ENCODE data around the gene CRISP1.
"Not testable (repeated sequence)": the region's sequence is repeated elsewhere in the genome, so short reads cannot be mapped to it uniquely, and the experiment has no call there.

The CRISP1 gene, protein sequence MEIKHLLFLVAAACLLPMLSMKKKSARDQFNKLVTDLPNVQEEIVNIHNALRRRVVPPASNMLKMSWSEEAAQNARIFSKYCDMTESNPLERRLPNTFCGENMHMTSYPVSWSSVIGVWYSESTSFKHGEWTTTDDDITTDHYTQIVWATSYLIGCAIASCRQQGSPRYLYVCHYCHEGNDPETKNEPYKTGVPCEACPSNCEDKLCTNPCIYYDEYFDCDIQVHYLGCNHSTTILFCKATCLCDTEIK

DNA sequence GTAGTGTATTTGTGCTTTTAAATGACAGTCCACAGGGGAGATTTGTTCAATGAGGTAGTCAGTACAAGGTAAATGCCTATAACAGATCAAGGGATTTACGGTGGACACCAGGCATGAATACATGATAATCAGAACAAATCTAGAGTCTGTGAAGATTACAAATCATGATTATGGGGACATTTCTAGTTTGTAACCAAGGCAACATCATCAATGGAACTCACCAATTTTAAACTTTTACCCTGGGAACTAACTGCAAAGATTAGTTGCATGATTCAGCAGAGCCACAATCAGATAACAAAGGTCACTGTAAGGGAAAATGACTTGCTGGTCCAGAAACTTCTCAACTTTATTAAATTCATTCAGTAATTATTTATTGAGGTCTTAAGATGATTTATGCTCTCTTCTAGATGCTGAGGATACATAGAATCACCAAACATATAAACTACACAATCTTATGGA is at the start of gene CRISP1:
TSS of gene CRISP1 (minus strand) at position 51 of the 459 bp plus-strand sequence. CDS start 9,135 bp downstream, outside the sequence.
- no peak for ATAC-seq (replicated peaks; ENCODE audit: extremely low read depth, poor library complexity, severe bottlenecking)

DNA sequence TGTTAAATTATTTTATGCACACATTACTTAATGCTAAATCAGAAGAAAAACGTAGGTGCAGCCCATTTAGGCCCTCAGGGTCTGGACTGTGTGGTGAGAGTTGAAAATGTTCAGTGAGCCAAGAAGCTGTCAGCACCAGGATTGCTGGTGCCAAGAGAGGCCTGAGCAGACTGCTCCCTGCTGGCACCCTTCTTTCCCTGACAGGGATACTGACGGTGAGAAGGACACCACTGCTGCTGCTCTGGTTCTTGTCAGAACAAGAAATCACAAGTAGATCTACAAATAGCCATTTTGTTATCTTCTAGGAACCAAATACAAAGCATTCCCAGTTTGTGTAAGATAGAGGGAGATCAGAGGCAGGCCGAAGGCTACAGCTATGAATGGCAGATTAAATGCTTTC is 48.7 kb upstream of the CRISP1 start:
- peaks cover 21% of the 10 kb centered on the region for H3K9me3 Mint-ChIP-seq
- ATAC-seq (replicated peaks; ENCODE audit: extremely low read depth, poor library complexity, severe bottlenecking), result no peak
- no peak overlapping the region for H3K4me3 Mint-ChIP-seq
- H3K27ac Mint-ChIP-seq (ENCODE audit: low read depth), result no peak overlapping the region
- no peaks in the 10 kb centered on the region for H3K36me3 Mint-ChIP-seq (ENCODE audit: insufficient read depth)
- H3K4me1 Mint-ChIP-seq, result no peaks in the 10 kb centered on the region
- DNase-seq (ENCODE audit: low spot score in 2 of 2), result no peak
- no peaks in the 10 kb centered on the region for H3K27me3 Mint-ChIP-seq

More for the DNA sequence above, at the start of gene CRISP1:
- Mint-ChIP-seq H3K27ac (ENCODE audit: low read depth) (no peak within 1 kb of the TSS), H3K36me3 (ENCODE audit: insufficient read depth) (no peaks in the 10 kb centered on the region), H3K27me3 (no peaks in the 10 kb centered on the region), H3K4me3 (no peak within 1 kb of the TSS), H3K4me1 (no peaks in the 10 kb centered on the region), H3K9me3 (peaks cover 12% of the 10 kb centered on the region)
- DNase-seq (ENCODE audit: low spot score in 2 of 2), result no peak

GRCh38 chr6:49913636-49914375 is 47.5 kb upstream of the CRISP1 start:
- DNase-seq (ENCODE audit: low spot score in 2 of 2), result no peak
- Mint-ChIP-seq H3K4me3 (no peak overlapping the region), H3K27me3 (no peaks in the 10 kb centered on the region), H3K27ac (ENCODE audit: low read depth) (no peak overlapping the region), H3K4me1 (no peaks in the 10 kb centered on the region), H3K9me3 (peaks cover 18% of the 10 kb centered on the region), H3K36me3 (ENCODE audit: insufficient read depth) (no peaks in the 10 kb centered on the region)
- ATAC-seq (replicated peaks; ENCODE audit: extremely low read depth, poor library complexity, severe bottlenecking), result no peak

DNA sequence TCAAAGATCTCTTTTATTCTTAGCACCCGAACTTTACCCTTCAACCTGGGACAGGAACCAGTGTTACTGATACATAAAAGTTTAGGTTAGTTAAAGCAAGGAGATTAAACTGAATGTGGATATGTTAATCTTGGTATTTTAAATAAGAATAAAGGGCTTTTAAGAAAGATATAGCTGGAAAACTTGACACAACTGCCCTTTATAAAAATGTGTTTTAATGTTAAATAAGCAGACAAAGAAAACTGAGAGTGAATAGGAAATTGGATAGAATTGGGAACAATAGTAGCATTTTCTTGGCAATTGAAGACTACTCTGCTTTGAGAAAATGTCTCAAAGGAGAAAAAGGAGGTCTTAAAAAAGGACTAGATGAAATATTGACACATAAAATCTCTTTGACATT is 45.9 kb upstream of the CRISP1 start:
- Mint-ChIP-seq H3K27ac (ENCODE audit: low read depth) (no peak overlapping the region), H3K27me3 (no peaks in the 10 kb centered on the region), H3K4me1 (no peaks in the 10 kb centered on the region), H3K9me3 (peaks cover 14% of the 10 kb centered on the region), H3K36me3 (ENCODE audit: insufficient read depth) (no peaks in the 10 kb centered on the region), H3K4me3 (no peak overlapping the region)
- ATAC-seq (replicated peaks; ENCODE audit: extremely low read depth, poor library complexity, severe bottlenecking) (no peak), DNase-seq (ENCODE audit: low spot score in 2 of 2) (no peak)

- no peaks in the 10 kb centered on the region for H3K4me1 Mint-ChIP-seq
- ATAC-seq (replicated peaks; ENCODE audit: extremely low read depth, poor library complexity, severe bottlenecking), result no peak
- no peak for DNase-seq (ENCODE audit: low spot score in 2 of 2)
- H3K9me3 Mint-ChIP-seq, result peaks cover 14% of the 10 kb centered on the region
- no peak overlapping the region for H3K4me3 Mint-ChIP-seq
- no peaks in the 10 kb centered on the region for H3K27me3 Mint-ChIP-seq
- no peaks in the 10 kb centered on the region for H3K36me3 Mint-ChIP-seq (ENCODE audit: insufficient read depth)
- no peak overlapping the region for H3K27ac Mint-ChIP-seq (ENCODE audit: low read depth)
These were observed 44.9 kb upstream of the CRISP1 start for GRCh38 chr6:49911252-49911651.

DNA sequence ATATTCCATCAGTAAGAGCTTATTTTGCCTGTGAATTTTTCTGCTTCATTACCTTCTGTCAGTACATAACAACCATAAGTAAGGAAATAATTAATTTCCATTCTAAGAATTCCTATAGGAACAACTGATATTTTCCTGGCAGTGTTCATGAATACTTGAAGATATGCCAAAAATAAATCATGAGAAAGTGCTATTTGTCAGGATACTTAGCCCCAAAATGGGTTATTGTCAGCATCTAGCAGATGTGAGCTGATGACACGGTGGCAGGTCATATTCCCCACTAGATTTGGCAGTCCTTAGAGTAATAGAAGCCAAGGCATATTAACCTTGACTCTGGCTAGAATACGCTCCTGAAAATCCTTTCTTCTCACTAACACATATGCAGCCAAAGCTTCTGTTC is 43.2 kb upstream of the CRISP1 start:
- no peaks in the 10 kb centered on the region for H3K4me1 Mint-ChIP-seq
- H3K27me3 Mint-ChIP-seq, result no peaks in the 10 kb centered on the region
- DNase-seq (ENCODE audit: low spot score in 2 of 2) (no peak), ATAC-seq (replicated peaks; ENCODE audit: extremely low read depth, poor library complexity, severe bottlenecking) (no peak)
- H3K36me3 Mint-ChIP-seq (ENCODE audit: insufficient read depth), result no peaks in the 10 kb centered on the region
- peaks cover 13% of the 10 kb centered on the region for H3K9me3 Mint-ChIP-seq
- H3K27ac Mint-ChIP-seq (ENCODE audit: low read depth), result no peak overlapping the region
- H3K4me3 Mint-ChIP-seq, result no peak overlapping the region

DNA sequence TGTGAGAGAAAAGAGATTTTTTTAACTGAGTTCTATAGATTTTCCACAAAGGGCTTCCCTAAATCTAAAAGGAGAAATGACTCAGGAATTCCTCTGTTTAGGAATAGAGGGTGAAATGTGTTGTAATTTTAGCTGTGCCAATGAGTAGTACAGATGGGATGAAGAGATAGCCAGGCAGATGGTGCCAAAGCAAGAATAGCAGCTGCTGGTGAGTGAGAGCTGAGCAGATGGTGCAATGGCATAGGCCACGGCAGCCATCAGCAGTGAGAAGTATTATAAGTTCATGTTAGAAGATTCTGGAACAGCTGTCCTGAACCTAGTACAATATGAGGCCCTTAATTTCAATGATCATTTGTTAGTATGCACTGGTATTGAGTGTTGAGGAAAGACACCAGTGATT is 40.2 kb upstream of the CRISP1 start:
- Mint-ChIP-seq H3K27ac (ENCODE audit: low read depth) (no peak overlapping the region), H3K9me3 (peaks cover 7% of the 10 kb centered on the region), H3K27me3 (no peaks in the 10 kb centered on the region), H3K4me3 (no peak overlapping the region), H3K36me3 (ENCODE audit: insufficient read depth) (no peaks in the 10 kb centered on the region), H3K4me1 (no peaks in the 10 kb centered on the region)
- ATAC-seq (replicated peaks; ENCODE audit: extremely low read depth, poor library complexity, severe bottlenecking), result no peak
- no peak for DNase-seq (ENCODE audit: low spot score in 2 of 2)

GRCh38 chr6:49905296-49905695 is 39.0 kb upstream of the CRISP1 start:
- Mint-ChIP-seq H3K4me1 (no peaks in the 10 kb centered on the region), H3K4me3 (no peak overlapping the region), H3K27ac (ENCODE audit: low read depth) (no peak overlapping the region), H3K36me3 (ENCODE audit: insufficient read depth) (no peaks in the 10 kb centered on the region), H3K9me3 (peaks cover 4% of the 10 kb centered on the region), H3K27me3 (no peaks in the 10 kb centered on the region)
- no peak for ATAC-seq (replicated peaks; ENCODE audit: extremely low read depth, poor library complexity, severe bottlenecking)
- no peak for DNase-seq (ENCODE audit: low spot score in 2 of 2)

GRCh38 chr6:49902856-49903255 is 36.5 kb upstream of the CRISP1 start:
- H3K9me3 Mint-ChIP-seq, result peaks cover 9% of the 10 kb centered on the region
- ATAC-seq (replicated peaks; ENCODE audit: extremely low read depth, poor library complexity, severe bottlenecking), result no peak
- no peak overlapping the region for H3K4me3 Mint-ChIP-seq
- H3K27me3 Mint-ChIP-seq, result no peaks in the 10 kb centered on the region
- no peak overlapping the region for H3K27ac Mint-ChIP-seq (ENCODE audit: low read depth)
- no peaks in the 10 kb centered on the region for H3K36me3 Mint-ChIP-seq (ENCODE audit: insufficient read depth)
- no peaks in the 10 kb centered on the region for H3K4me1 Mint-ChIP-seq
- no peak for DNase-seq (ENCODE audit: low spot score in 2 of 2)

DNA sequence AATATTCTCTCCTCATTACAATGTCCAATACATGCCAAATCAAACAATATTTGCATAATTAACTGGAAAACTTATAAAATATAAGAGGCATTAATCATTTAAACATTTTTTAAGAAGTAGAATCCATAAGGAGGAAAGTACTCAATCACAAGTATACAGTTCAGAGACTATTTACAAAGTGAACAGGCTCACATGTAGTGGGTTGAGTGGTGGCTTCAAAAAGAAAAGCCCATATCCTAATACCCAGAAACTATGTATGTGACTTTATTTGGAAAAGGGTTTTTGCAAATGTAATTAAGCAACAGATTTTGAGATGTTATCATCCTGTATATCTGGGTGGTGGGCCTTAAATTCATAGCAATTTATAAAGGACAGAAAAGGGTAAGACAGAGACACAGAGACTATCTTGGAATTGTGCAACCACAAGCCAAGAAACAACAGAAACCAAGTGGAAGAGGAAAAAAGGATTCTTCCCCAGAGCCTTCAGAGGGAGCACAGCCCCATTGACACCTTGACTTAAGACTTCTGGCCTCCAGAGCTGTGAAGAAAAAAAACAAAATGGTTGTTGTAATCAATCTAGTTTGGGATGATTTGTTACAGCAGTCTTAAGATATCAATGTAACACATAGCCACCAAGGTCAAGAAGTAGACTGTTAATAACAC is 32.7 kb upstream of the CRISP1 start:
- no peaks in the 10 kb centered on the region for H3K36me3 Mint-ChIP-seq (ENCODE audit: insufficient read depth)
- no peak for ATAC-seq (replicated peaks; ENCODE audit: extremely low read depth, poor library complexity, severe bottlenecking)
- H3K27me3 Mint-ChIP-seq, result no peaks in the 10 kb centered on the region

DNA sequence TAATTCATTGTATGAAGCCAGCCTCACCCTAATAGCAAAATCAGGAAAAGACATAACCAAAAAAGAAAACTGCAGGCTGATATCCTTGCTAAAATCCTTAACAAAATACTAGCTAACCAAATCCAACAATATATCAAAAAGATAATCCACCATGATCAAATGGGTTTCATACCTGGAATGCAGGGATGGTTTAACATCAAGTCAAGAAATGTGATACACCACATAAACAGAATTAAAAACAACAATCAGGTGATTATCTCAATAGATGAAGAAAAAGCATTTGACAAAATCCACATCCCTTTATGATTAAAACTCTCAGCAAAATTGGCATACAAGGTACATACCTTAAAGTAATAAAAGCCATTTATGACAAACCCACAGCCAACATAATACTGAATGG is 29.2 kb upstream of the CRISP1 start:
- not testable (repeated sequence) for H3K27me3 Mint-ChIP-seq; DNase-seq (ENCODE audit: low spot score in 2 of 2); ATAC-seq (replicated peaks; ENCODE audit: extremely low read depth, poor library complexity, severe bottlenecking); H3K27ac Mint-ChIP-seq (ENCODE audit: low read depth); H3K36me3 Mint-ChIP-seq (ENCODE audit: insufficient read depth); H3K4me3 Mint-ChIP-seq; H3K4me1 Mint-ChIP-seq
- H3K9me3 Mint-ChIP-seq, result peaks cover 30% of the 10 kb centered on the region

More for the DNA sequence above, 32.7 kb upstream of the CRISP1 start:
- Mint-ChIP-seq H3K9me3 (peaks cover 22% of the 10 kb centered on the region), H3K27ac (ENCODE audit: low read depth) (no peak overlapping the region), H3K4me3 (no peak overlapping the region), H3K4me1 (no peaks in the 10 kb centered on the region)
- DNase-seq (ENCODE audit: low spot score in 2 of 2), result no peak

GRCh38 chr6:49892280-49892679 is 25.9 kb upstream of the CRISP1 start:
- H3K9me3 Mint-ChIP-seq, result peaks cover 46% of the 10 kb centered on the region
- no peak for ATAC-seq (replicated peaks; ENCODE audit: extremely low read depth, poor library complexity, severe bottlenecking)
- H3K4me1 Mint-ChIP-seq, result no peaks in the 10 kb centered on the region
- H3K36me3 Mint-ChIP-seq (ENCODE audit: insufficient read depth), result no peaks in the 10 kb centered on the region
- H3K27me3 Mint-ChIP-seq, result no peaks in the 10 kb centered on the region
- DNase-seq (ENCODE audit: low spot score in 2 of 2), result no peak
- H3K4me3 Mint-ChIP-seq, result no peak overlapping the region
- no peak overlapping the region for H3K27ac Mint-ChIP-seq (ENCODE audit: low read depth)

DNA sequence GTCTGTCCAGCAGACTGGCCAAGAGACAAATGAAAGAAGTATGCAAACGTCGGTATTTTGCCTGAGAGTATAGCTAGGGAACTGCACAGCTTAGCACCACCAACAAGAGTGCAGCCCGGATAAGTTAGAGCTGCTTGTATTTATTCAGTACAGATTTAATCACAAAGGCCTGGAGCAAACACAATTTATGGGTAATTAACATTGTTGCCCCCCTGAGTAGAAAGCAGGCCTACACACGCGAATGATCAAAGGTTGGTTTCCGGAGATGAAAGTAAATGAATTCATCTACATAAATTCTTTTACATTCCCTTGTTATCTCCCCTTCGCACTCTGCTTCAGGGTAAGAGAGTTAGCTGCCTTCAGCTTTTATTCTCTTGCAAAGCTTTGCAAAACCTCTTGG is 24.7 kb upstream of the CRISP1 start:
- H3K4me3 Mint-ChIP-seq, result no peak overlapping the region
- no peak for ATAC-seq (replicated peaks; ENCODE audit: extremely low read depth, poor library complexity, severe bottlenecking)
- H3K36me3 Mint-ChIP-seq (ENCODE audit: insufficient read depth), result no peaks in the 10 kb centered on the region
- H3K4me1 Mint-ChIP-seq, result no peaks in the 10 kb centered on the region
- no peak for DNase-seq (ENCODE audit: low spot score in 2 of 2)
- H3K27ac Mint-ChIP-seq (ENCODE audit: low read depth), result no peak overlapping the region
- peaks cover 46% of the 10 kb centered on the region for H3K9me3 Mint-ChIP-seq
- no peaks in the 10 kb centered on the region for H3K27me3 Mint-ChIP-seq
